Measurements from ENCODE around the gene PPIG. TPM values are rescaled to one million over a fixed set of nuclear protein-coding genes. Genes with fewer than 3 reads are reported as not detected.
A peak's percentile ranks its signal among the peaks of the same experiment; 100 is the strongest.
"Not testable (repeated sequence)": the region's sequence is repeated elsewhere in the genome, so short reads cannot be mapped to it uniquely, and the experiment has no call there.

Gene PPIG
- total and polyA plus RNA-seq, 7 experiments from 2014 or later = 50.6 to 104 (median 73.7) TPM

DNA sequence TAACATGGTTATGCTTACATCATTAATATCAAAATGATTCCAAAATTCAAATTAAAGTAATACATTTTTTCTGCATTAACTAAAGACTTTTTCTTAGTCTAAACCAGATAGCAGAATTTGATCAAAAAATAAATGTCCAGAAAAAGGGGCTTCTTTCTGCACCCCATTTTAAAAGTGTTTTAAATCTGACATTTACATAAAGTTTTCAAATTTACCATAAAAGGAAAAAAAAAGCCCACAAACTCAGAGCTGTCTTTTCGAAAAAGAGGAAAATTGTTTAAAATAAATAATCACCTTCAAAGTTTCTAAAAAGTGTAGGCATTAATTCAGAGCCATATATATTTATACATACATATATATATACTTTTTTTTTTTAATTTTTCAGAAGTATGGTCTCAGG, 12.0 kb upstream of the PPIG start:
- no peak overlapping the region for H3K27ac ChIP-seq (ENCODE audit: low read depth, low read length)
- intact Hi-C loops (cut with micrococcal nuclease) = loop anchor here (5.0 kb wide), 2 partner anchors 680 to 1355 kb away; partner anchors contain the start of genes GORASP2 (in 1 of the 2) and SPC25 (in 1 of the 2)
- no peak for DNase-seq

DNA sequence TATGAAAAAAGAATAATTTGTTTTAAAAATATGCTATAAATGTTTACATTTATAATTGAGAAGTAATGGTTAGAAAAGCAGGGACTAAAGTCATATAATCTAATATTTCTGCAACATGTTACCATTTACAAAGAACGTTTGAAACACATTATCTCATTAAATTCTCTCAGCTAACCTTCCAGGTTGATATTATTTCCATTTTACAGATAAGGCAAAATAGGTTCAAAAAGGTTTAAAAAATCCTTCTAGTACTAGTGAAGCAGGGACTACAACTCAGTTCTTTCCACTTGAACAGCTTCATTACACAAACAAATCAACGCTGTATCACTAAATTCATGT, 11.4 kb upstream of the PPIG start:
- DNase-seq (no peak), ATAC-seq (no peak)
- Histone ChIP-seq H3K4me3 (ENCODE audit: low read length) (peak overlapping the region; percentile 93), H3K27me3 (ENCODE audit: control insufficient read depth in 2 of 2, insufficient read depth in 2 of 2, low read length in 2 of 2) (no peaks in the 10 kb centered on the region), H3K9me3 (ENCODE audit: control insufficient read depth in 2 of 3, low read length in 3 of 3) (no peaks in the 10 kb centered on the region), H3K4me1 (ENCODE audit: control insufficient read depth in 2 of 2, insufficient read depth in 2 of 2, low read length in 2 of 2) (peaks cover 4 to 5% of the 10 kb centered on the region in 2 donors), H3K36me3 (ENCODE audit: control insufficient read depth in 2 of 3, insufficient read depth in 3 of 3, low read length in 3 of 3) (no peaks in the 10 kb centered on the region), H3K27ac (ENCODE audit: low read depth, low read length) (peak overlapping the region; percentile 80)
- Mint-ChIP-seq H3K4me1 (peaks cover 14 to 32% (median 24%) of the 10 kb centered on the region in 7 donors), H3K4me3 (peak overlapping the region; percentile 88 to 99 (median 94)), H3K36me3 (peaks cover 0 to 13% (median 4%) of the 10 kb centered on the region in 5 donors), H3K27me3 (peaks cover 0 to 4% (median 0%) of the 10 kb centered on the region in 5 donors), H3K9me3 (no peaks in the 10 kb centered on the region), H3K27ac (peak overlapping the region in 7 of 9 donors; percentile 87 to 95 (median 91))
- intact Hi-C loops (cut with micrococcal nuclease) = loop anchor here (1.0 to 5.0 kb wide), 8 partner anchors 12 to 1356 kb away; partner anchors contain the start of genes BBS5 (in 2 of the 2), CFAP210 (in 2 of the 2), PHOSPHO2 (in 2 of the 2) and PPIG (in 2 of the 2)
- POLR2A ChIA-PET = interaction anchor here (0.5 to 3.1 kb wide), 3 partner anchors 10 to 100 kb away, joined by 3 to 28 read pairs (median 3); partner anchors contain the start of gene PPIG
- CTCF ChIA-PET = interaction anchor here (0.5 to 1.7 kb wide), 2 partner anchors 12 to 41 kb away, joined by 3 to 5 read pairs; partner anchors contain the start of gene PPIG

More for the DNA sequence above, 12.0 kb upstream of the PPIG start:
- peaks cover 16 to 32% (median 24%) of the 10 kb centered on the region in 7 donors for H3K4me1 Mint-ChIP-seq
- H3K9me3 Mint-ChIP-seq = no peaks in the 10 kb centered on the region
- no peak overlapping the region for H3K4me3 Mint-ChIP-seq
- ChIA-PET POLR2A (interaction anchor here (1.0 to 3.1 kb wide), 2 partner anchors 10 to 12 kb away, joined by 3 to 28 read pairs; partner anchors contain the start of gene PPIG), CTCF (interaction anchor here (1.7 kb wide), 1 partner anchor 12 kb away, joined by 5 read pairs; the partner anchor contains the start of gene PPIG)
- H3K4me1 ChIP-seq (ENCODE audit: control insufficient read depth in 2 of 2, insufficient read depth in 2 of 2, low read length in 2 of 2) = peaks cover 4 to 5% of the 10 kb centered on the region in 2 donors
- peaks cover 0 to 4% (median 0%) of the 10 kb centered on the region in 5 donors for H3K27me3 Mint-ChIP-seq
- no peaks in the 10 kb centered on the region for H3K36me3 ChIP-seq (ENCODE audit: control insufficient read depth in 2 of 3, insufficient read depth in 3 of 3, low read length in 3 of 3)
- no peak overlapping the region for H3K27ac Mint-ChIP-seq
- no peak overlapping the region for H3K4me3 ChIP-seq (ENCODE audit: low read length)
- no peak for ATAC-seq
- H3K27me3 ChIP-seq (ENCODE audit: control insufficient read depth in 2 of 2, insufficient read depth in 2 of 2, low read length in 2 of 2) = no peaks in the 10 kb centered on the region
- H3K36me3 Mint-ChIP-seq = peaks cover 0 to 13% (median 4%) of the 10 kb centered on the region in 5 donors
- no peaks in the 10 kb centered on the region for H3K9me3 ChIP-seq (ENCODE audit: control insufficient read depth in 2 of 3, low read length in 3 of 3)

DNA sequence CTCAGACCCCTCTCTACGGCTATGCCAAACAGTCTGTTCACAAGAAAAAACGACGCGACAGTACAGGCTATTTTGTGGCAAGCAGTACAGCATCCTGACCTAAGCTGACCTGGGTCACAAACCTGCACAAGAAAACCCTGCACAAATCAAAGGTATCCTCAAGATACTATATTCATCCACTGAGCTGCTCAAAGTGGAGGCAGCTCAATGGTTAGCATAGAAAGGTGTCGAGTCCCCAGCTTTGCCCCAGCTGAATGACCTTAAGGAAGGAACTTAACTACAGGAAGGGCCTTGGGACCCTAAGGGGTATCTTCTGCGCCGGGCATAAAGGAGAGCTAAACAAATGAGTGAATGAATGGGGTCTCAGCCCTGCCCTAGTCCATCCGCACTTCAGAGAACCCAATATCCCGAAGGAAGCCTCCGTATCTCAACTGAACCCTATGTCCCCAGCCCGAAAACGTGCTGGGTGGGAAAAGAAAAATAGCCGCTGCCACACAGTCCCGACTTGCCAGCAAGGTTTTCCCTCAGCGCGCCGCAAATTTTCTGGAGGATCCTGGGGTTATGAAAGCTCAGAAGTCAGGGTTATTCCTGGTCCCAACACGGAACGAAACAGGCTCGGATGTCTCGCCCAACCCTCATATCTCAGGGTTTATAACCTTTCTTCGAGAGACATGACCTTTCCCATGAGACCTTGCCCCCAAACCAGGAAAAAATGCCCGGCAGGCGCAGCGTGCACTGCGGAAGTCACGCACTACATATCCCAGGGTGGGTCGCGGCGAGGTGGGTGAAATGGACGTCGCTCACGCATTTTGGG, 10.8 kb upstream of the PPIG start, which contains the start of gene FASTKD1:
Gene FASTKD1 (minus strand): TSS at position 706 of the 814 bp plus-strand sequence. CDS start 1,836 bp downstream, outside the sequence.
- peak; percentile 55 to 88 (median 76) for DNase-seq
- ChIA-PET CTCF (interaction anchor here (0.5 to 1.7 kb wide), 4 partner anchors 11 to 1866 kb away, joined by 3 to 5 read pairs (median 4); partner anchors contain the start of gene PPIG), POLR2A (interaction anchor here (0.5 to 3.1 kb wide), 6 partner anchors 9 to 225 kb away, joined by 3 to 28 read pairs (median 4); partner anchors contain the start of genes BBS5, PPIG and SSB)
- H3K36me3 ChIP-seq (ENCODE audit: control insufficient read depth in 2 of 3, insufficient read depth in 3 of 3, low read length in 3 of 3) = no peaks in the 10 kb centered on the region
- peak within 1 kb of the TSS; percentile 80 for H3K27ac ChIP-seq (ENCODE audit: low read depth, low read length)
- H3K9me3 ChIP-seq (ENCODE audit: control insufficient read depth in 2 of 3, low read length in 3 of 3) = no peaks in the 10 kb centered on the region
- Mint-ChIP-seq H3K27me3 (peaks cover 0 to 4% (median 0%) of the 10 kb centered on the region in 5 donors), H3K36me3 (peaks cover 0 to 10% (median 4%) of the 10 kb centered on the region in 5 donors), H3K4me1 (peaks cover 14 to 32% (median 24%) of the 10 kb centered on the region in 7 donors), H3K27ac (peak within 1 kb of the TSS; percentile 74 to 95 (median 91)), H3K9me3 (no peaks in the 10 kb centered on the region), H3K4me3 (peak within 1 kb of the TSS; percentile 88 to 99 (median 94))
- peak; percentile 100 for ATAC-seq
- H3K4me3 ChIP-seq (ENCODE audit: low read length) = peak within 1 kb of the TSS; percentile 93
- intact Hi-C loops (cut with micrococcal nuclease) = loop anchor here (1.0 to 5.0 kb wide), 8 partner anchors 11 to 1355 kb away; partner anchors contain the start of genes BBS5 (in 2 of the 2), CFAP210 (in 2 of the 2), PHOSPHO2 (in 2 of the 2) and PPIG (in 2 of the 2)
- peaks cover 4 to 5% of the 10 kb centered on the region in 2 donors for H3K4me1 ChIP-seq (ENCODE audit: control insufficient read depth in 2 of 2, insufficient read depth in 2 of 2, low read length in 2 of 2)
- H3K27me3 ChIP-seq (ENCODE audit: control insufficient read depth in 2 of 2, insufficient read depth in 2 of 2, low read length in 2 of 2) = no peaks in the 10 kb centered on the region

DNA sequence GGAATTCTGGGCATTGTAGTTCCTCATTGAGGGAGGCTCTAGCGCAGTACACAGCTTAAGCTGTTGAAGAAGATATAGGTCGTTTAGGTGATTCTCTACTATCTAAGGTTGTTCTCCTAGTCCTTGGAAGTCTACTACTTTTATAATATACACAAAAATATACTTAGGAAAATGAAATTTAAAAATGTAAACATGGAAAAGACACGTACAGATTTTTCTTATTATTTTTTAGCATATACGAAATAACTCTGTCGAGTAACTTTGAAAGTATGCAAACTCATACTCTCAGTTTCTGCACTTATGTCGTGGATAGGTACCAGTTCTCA, 10.2 kb upstream of the PPIG start:
- ATAC-seq (no peak), DNase-seq (no peak)
- Mint-ChIP-seq H3K4me1 (peaks cover 14 to 32% (median 24%) of the 10 kb centered on the region in 7 donors), H3K4me3 (peak overlapping the region; percentile 88 to 99 (median 94)), H3K36me3 (peaks cover 0 to 12% (median 4%) of the 10 kb centered on the region in 5 donors), H3K27me3 (peaks cover 0 to 4% (median 0%) of the 10 kb centered on the region in 5 donors), H3K27ac (peak overlapping the region; percentile 74 to 95 (median 91)), H3K9me3 (no peaks in the 10 kb centered on the region)
- Histone ChIP-seq H3K4me3 (ENCODE audit: low read length) (peak overlapping the region; percentile 93), H3K9me3 (ENCODE audit: control insufficient read depth in 2 of 3, low read length in 3 of 3) (no peaks in the 10 kb centered on the region), H3K27ac (ENCODE audit: low read depth, low read length) (peak overlapping the region; percentile 80), H3K27me3 (ENCODE audit: control insufficient read depth in 2 of 2, insufficient read depth in 2 of 2, low read length in 2 of 2) (no peaks in the 10 kb centered on the region), H3K36me3 (ENCODE audit: control insufficient read depth in 2 of 3, insufficient read depth in 3 of 3, low read length in 3 of 3) (no peaks in the 10 kb centered on the region), H3K4me1 (ENCODE audit: control insufficient read depth in 2 of 2, insufficient read depth in 2 of 2, low read length in 2 of 2) (peaks cover 4 to 5% of the 10 kb centered on the region in 2 donors)
- intact Hi-C loops (cut with micrococcal nuclease) = loop anchor here (1.0 to 5.0 kb wide), 8 partner anchors 10 to 1354 kb away; partner anchors contain the start of genes BBS5 (in 2 of the 2), CFAP210 (in 2 of the 2), PHOSPHO2 (in 2 of the 2) and PPIG (in 2 of the 2)
- ChIA-PET POLR2A (interaction anchor here (0.6 to 3.1 kb wide), 4 partner anchors 11 to 225 kb away, joined by 3 to 28 read pairs (median 4); partner anchors contain the start of genes BBS5, PPIG and SSB), CTCF (interaction anchor here (0.7 to 1.7 kb wide), 3 partner anchors 11 to 1865 kb away, joined by 3 to 5 read pairs (median 4); partner anchors contain the start of gene PPIG)

DNA sequence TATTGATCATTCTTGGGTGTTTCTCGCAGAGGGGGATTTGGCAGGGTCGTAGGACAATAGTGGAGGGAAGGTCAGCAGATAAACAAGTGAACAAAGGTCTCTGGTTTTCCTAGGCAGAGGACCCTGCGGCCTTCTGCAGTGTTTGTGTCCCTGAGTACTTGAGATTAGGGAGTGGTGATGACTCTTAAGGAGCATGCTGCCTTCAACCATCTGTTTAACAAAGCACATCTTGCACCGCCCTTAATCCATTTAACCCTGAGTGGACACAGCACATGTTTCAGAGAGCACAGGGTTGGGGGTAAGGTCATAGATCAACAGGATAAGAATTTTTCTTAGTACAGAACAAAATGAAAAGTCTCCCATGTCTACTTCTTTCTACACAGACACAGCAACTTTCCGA, 9.6 kb upstream of the PPIG start:
- DNase-seq; H3K36me3 ChIP-seq (ENCODE audit: control insufficient read depth in 2 of 3, insufficient read depth in 3 of 3, low read length in 3 of 3); H3K27ac ChIP-seq (ENCODE audit: low read depth, low read length); ATAC-seq; CTCF ChIA-PET; H3K36me3 Mint-ChIP-seq; POLR2A ChIA-PET; H3K4me3 ChIP-seq (ENCODE audit: low read length); H3K27ac Mint-ChIP-seq; H3K27me3 ChIP-seq (ENCODE audit: control insufficient read depth in 2 of 2, insufficient read depth in 2 of 2, low read length in 2 of 2); H3K9me3 Mint-ChIP-seq; H3K27me3 Mint-ChIP-seq; H3K4me1 ChIP-seq (ENCODE audit: control insufficient read depth in 2 of 2, insufficient read depth in 2 of 2, low read length in 2 of 2); H3K9me3 ChIP-seq (ENCODE audit: control insufficient read depth in 2 of 3, low read length in 3 of 3): not testable (repeated sequence)
- intact Hi-C loops (cut with micrococcal nuclease) = loop anchor here (5.0 kb wide), 2 partner anchors 682 to 1353 kb away; partner anchors contain the start of genes GORASP2 (in 1 of the 2) and SPC25 (in 1 of the 2)
- Mint-ChIP-seq H3K4me3 (peak overlapping the region in 5 of 10 donors; percentile 36 to 66 (median 47)), H3K4me1 (peaks cover 14 to 32% (median 24%) of the 10 kb centered on the region in 7 donors)

DNA sequence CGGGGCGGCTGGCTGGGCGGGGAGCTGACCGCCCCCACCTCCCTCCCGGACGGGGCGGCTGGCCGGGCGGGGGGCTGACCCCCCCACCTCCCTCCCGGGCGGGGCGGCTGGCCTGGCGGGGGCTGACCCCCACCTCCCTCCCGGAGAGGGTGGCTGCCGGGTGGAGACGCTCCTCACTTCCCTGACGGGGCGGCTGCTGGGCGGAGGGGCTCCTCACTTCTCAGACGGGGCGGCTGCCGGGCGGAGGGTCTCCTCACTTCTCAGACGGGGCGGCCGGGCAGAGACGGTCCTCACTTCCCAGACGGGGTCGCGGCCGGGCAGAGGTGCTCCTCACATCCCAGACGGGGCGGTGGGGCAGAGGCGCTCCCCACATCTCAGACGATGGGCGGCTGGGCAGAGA, 8.9 kb upstream of the PPIG start:
- CTCF ChIA-PET; H3K36me3 ChIP-seq (ENCODE audit: control insufficient read depth in 2 of 3, insufficient read depth in 3 of 3, low read length in 3 of 3); H3K27me3 Mint-ChIP-seq; intact Hi-C loops (cut with micrococcal nuclease); H3K36me3 Mint-ChIP-seq; H3K9me3 ChIP-seq (ENCODE audit: control insufficient read depth in 2 of 3, low read length in 3 of 3); H3K4me1 ChIP-seq (ENCODE audit: control insufficient read depth in 2 of 2, insufficient read depth in 2 of 2, low read length in 2 of 2); DNase-seq; H3K9me3 Mint-ChIP-seq; H3K27ac ChIP-seq (ENCODE audit: low read depth, low read length); POLR2A ChIA-PET; H3K4me3 ChIP-seq (ENCODE audit: low read length); H3K4me3 Mint-ChIP-seq; H3K27ac Mint-ChIP-seq; ATAC-seq; H3K27me3 ChIP-seq (ENCODE audit: control insufficient read depth in 2 of 2, insufficient read depth in 2 of 2, low read length in 2 of 2): not testable (repeated sequence)
- peaks cover 9 to 27% (median 17%) of the 10 kb centered on the region in 7 donors for H3K4me1 Mint-ChIP-seq

All from naive thymus-derived CD4-positive, alpha-beta T cell (primary cell).